IPS-NIHi7 (cell line): Measurements from ENCODE around the gene RAB13.

Source experiments
- DNase-seq: peaks from one replicate; pipeline ENCODE4 v3.0.0; 2012; ENCODE audit warnings: mixed read lengths; ENCODE audit errors: extremely low spot score

RAB13 gene

DNA sequence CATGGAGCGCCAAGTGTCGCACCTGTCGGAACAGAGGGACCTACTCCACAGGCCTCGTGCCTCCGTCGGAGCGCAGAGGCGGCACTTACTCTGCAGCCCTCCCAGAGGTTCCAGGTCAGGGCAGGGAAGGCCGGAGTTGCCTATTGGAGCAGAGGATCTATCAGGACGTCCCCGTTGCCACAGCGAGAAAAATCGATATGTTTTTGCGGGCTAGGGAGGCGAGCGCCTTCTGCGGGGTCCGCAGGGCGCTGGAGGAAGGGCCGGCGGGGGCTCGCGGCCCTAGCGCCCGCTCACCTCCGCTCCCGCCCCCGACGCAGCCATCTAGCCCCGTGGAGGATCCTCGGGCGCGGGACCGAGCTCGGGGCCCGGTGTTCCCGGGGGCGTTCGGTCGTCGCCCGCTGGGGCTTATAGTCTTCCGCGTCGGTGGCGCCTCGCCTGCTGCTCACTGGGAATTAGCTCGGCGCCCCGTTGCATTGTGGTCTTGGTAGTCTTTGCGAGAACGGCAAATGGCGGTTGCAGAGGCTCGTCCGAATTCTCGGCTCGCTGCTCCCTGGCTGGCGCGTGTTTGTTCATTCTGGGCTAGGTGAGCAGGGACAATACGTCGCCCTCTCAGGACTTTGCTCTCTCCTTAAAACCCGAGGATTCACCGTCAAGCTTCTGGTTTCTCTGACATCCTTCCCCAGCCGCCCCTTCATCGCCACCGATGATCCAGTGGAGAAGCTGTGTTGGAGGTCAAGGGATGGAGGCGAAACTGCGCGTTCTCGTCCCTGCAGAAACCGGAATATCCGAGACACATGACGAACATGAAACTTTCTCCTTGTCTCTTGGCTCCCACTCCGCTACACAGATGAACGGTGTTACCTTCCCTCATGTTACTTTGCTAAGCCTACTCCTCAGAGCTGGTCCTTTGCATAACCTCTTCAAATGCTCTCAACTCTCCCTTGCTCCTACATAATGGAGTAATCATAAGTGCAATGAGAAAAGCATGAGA, 8.6 kb downstream of the RAB13 start, which contains the start of gene JTB:
TSS of gene JTB (minus strand) at position 425 of the 991 bp plus-strand sequence. CDS start at position 3, 422 bp downstream.
- DNase-seq = peak; percentile 82

- DNase-seq = no peak
These were observed 9.3 kb downstream of the RAB13 start for GRCh38 chr1:153976819-153977249.

- no peak for DNase-seq
These were observed 12.6 kb downstream of the RAB13 start for GRCh38 chr1:153973525-153973924.

GRCh38 chr1:153973071-153973470, 13.1 kb downstream of the RAB13 start:
- no peak for DNase-seq

DNA sequence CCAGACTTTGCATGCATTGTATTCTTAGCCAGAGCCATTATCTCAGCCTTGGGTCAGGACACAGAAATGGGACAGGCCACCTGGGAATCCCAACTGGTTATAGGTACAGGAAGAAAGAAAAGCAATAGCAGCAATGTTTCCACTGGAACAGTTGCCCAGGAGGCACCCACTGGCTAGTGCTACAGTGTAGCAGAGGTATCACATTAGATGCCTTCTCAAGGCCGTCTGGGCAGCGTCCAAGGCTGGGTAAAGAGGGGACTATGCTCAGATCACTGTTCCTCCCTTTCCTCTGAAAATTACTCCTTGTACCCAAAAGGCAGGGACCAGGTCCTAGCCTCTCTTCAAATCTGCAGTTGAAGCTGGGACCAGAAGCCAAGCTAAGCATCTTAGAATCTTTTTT, 15.8 kb downstream of the RAB13 start:
- DNase-seq = no peak

DNA sequence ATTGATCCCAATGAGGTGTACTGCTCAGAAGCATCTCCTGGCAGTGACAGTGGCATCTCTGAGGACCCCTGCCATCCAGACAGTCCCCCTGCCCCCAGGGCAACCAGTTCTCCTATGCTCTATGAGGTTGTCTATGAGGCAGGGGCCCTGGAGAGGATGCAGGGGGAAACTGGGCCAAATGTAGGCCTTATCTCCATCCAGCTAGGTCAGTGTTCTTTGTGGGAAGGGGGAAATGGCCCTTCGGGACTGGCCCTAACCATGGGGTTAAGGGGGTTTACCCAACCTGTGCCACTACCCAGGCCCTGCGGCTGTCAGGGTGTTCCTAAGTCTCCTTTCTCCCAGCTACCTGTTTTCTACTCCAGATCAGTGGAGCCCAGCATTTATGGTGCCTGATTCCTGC, 17.2 kb downstream of the RAB13 start:
- DNase-seq = no peak

DNA sequence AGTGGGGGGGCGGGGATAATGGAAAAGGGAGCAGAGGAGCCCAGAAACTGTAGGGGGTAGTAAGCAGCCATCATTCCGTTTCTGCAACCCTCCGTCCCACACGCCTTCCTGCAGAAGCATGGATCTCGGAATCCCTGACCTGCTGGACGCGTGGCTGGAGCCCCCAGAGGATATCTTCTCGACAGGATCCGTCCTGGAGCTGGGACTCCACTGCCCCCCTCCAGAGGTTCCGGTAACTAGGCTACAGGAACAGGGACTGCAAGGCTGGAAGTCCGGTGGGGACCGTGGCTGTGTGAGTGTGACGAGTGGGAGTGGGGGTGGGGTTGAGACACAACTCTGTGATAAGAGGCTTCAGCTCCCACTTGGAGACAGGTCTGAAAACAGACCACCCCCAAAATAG, 17.7 kb downstream of the RAB13 start:
- DNase-seq = no peak

DNA sequence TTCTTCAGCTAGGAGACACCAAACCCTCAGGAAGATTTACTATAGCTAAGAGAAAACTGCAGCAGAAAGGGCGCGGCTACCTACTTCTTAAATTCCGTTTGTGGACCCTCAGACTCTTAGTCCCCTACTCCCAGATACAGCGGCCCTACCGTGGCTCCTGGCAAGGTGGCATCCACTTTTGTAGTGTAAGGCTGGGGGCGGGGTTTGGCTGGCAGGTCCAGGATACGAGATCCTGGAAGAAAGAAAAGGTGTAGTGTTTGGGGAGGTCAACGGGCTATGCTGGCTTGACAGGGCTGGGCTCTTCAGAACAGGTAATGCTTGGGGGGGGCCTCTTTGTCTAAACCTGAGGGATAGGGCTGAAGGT, 18.2 kb downstream of the RAB13 start:
- DNase-seq = no peak

- peak; percentile 89 for DNase-seq
These were observed 18.8 kb downstream of the RAB13 start, which contains the start of gene CREB3L4 for GRCh38 chr1:153967107-153967999. TSS of gene CREB3L4 (plus strand) at chr1:153967902. CDS start at chr1:153968526, 624 bp downstream.

- peak; percentile 56 for DNase-seq
These were observed 22.2 kb downstream of the RAB13 start for GRCh38 chr1:153963850-153964331.

- peak; percentile 90 for DNase-seq
These were observed 22.9 kb downstream of the RAB13 start, which contains the start of gene SLC39A1 for GRCh38 chr1:153963030-153963849. TSS of gene SLC39A1 (minus strand) at chr1:153963537. CDS start at chr1:153962715, 822 bp downstream.

GRCh38 chr1:153962088-153963029, 23.8 kb downstream of the RAB13 start:
- no peak for DNase-seq

- DNase-seq = no peak
These were observed 24.7 kb downstream of the RAB13 start for GRCh38 chr1:153961421-153961820.

DNA sequence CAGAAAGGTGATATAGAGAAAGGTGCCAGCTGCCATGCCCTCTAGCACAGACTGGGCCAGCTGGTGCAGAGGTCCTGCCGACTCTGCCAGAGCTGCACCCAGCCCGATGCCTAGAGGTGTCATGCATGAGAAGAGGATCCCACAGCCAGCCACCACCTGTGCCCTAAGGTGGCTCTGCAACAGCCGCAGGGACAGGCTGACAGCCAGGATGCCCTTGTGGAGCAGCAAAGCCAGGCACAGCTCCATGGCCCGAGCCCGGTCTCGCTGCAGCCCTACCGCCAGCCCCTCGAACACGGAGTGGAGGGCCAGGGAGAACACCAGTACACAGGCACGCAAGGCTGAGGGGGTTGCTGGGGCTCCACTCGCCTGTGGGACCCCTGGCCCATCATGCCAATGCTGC, 25.9 kb downstream of the RAB13 start:
- no peak for DNase-seq

GRCh38 chr1:153959454-153959853, 26.7 kb downstream of the RAB13 start:
- no peak for DNase-seq

DNA sequence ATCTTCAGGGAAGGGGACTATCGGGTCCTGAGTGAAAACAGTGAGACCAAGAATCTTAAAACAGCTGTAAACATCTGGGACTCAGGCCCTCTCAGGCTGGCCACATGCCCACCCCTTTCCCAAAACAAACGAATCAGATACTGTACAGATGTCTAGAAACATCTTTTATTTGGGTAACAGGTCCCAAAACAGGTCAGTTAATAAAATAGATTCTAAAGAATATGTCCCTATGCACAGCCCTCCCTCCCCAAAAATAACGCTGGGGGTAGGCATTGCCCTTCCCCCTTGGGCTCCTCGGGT, 27.2 kb downstream of the RAB13 start:
- DNase-seq = no peak

- DNase-seq = peak; percentile 96
These were observed 27.8 kb downstream of the RAB13 start, which contains the start of gene CRTC2 for GRCh38 chr1:153958111-153958960. TSS of gene CRTC2 (minus strand) at chr1:153958612. CDS start at chr1:153958497, 115 bp downstream.

- no peak for DNase-seq
These were observed 28.4 kb downstream of the RAB13 start for GRCh38 chr1:153957744-153958110.
